Measurements from ENCODE around the gene MAP4.

Gene MAP4

GRCh38 chr3:47961036-47961435, 55.2 kb downstream of the MAP4 start:
- no peak overlapping the region for H3K4me3 ChIP-seq (ENCODE audit: low read depth in 1 of 2, low read length in 2 of 2)
- no peaks in the 10 kb centered on the region for H3K36me3 ChIP-seq (ENCODE audit: insufficient read depth, low read length)
- H3K27ac ChIP-seq (ENCODE audit: low read depth, low read length), result no peak overlapping the region
- peaks cover 25% of the 10 kb centered on the region for H3K4me1 ChIP-seq (ENCODE audit: insufficient read depth, low read length)
- H3K27me3 ChIP-seq (ENCODE audit: control insufficient read depth in 1 of 2, insufficient read depth in 2 of 2, low read length in 2 of 2), result no peaks in the 10 kb centered on the region
- no peaks in the 10 kb centered on the region for H3K9me3 ChIP-seq (ENCODE audit: low read length)
- H3K9ac ChIP-seq (ENCODE audit: low read length), result no peak overlapping the region

- Histone ChIP-seq H3K27ac (ENCODE audit: low read depth, low read length) (no peak overlapping the region), H3K27me3 (ENCODE audit: control insufficient read depth in 1 of 2, insufficient read depth in 2 of 2, low read length in 2 of 2) (no peaks in the 10 kb centered on the region), H3K36me3 (ENCODE audit: insufficient read depth, low read length) (no peaks in the 10 kb centered on the region), H3K4me3 (ENCODE audit: low read depth in 1 of 2, low read length in 2 of 2) (no peak overlapping the region), H3K9me3 (ENCODE audit: low read length) (no peaks in the 10 kb centered on the region), H3K4me1 (ENCODE audit: insufficient read depth, low read length) (peaks cover 5% of the 10 kb centered on the region), H3K9ac (ENCODE audit: low read length) (no peak overlapping the region)
Measured at GRCh38 chr3:47956521-47956920, 59.7 kb downstream of the MAP4 start.

DNA sequence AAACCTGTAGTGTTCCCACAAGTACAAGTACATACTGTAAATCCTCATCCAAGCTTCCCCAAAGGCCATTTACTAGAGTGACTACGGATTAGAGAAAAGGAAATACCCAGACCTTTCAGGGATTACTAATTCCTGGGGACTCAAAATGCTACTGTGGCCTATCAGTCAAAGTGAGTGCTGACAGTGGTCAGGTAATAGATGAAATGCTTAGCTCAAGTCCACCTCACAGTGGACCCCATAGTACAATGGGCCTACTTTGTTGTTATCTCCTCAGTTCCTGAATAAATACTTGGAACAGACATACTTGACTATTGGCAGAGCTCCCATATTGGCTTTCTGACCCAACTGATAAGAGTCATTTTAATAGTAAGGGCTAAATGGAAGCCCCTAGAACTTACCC, 61.6 kb downstream of the MAP4 start:
- H3K4me1 ChIP-seq (ENCODE audit: insufficient read depth, low read length), result no peaks in the 10 kb centered on the region
- H3K27ac ChIP-seq (ENCODE audit: low read depth, low read length), result no peak overlapping the region
- H3K36me3 ChIP-seq (ENCODE audit: insufficient read depth, low read length), result no peaks in the 10 kb centered on the region
- no peaks in the 10 kb centered on the region for H3K9me3 ChIP-seq (ENCODE audit: low read length)
- H3K9ac ChIP-seq (ENCODE audit: low read length), result no peak overlapping the region
- H3K4me3 ChIP-seq (ENCODE audit: low read depth in 1 of 2, low read length in 2 of 2), result no peak overlapping the region
- no peaks in the 10 kb centered on the region for H3K27me3 ChIP-seq (ENCODE audit: control insufficient read depth in 1 of 2, insufficient read depth in 2 of 2, low read length in 2 of 2)

GRCh38 chr3:47950453-47951169, 65.6 kb downstream of the MAP4 start:
- Histone ChIP-seq H3K4me1 (ENCODE audit: insufficient read depth, low read length) (no peaks in the 10 kb centered on the region), H3K27ac (ENCODE audit: low read depth, low read length) (no peak overlapping the region)

GRCh38 chr3:47949979-47950378, 66.2 kb downstream of the MAP4 start:
- H3K9ac ChIP-seq (ENCODE audit: low read length), result no peak overlapping the region
- H3K36me3 ChIP-seq (ENCODE audit: insufficient read depth, low read length), result no peaks in the 10 kb centered on the region
- no peaks in the 10 kb centered on the region for H3K4me1 ChIP-seq (ENCODE audit: insufficient read depth, low read length)
- no peak overlapping the region for H3K27ac ChIP-seq (ENCODE audit: low read depth, low read length)
- H3K27me3 ChIP-seq (ENCODE audit: control insufficient read depth in 1 of 2, insufficient read depth in 2 of 2, low read length in 2 of 2), result no peaks in the 10 kb centered on the region
- H3K4me3 ChIP-seq (ENCODE audit: low read depth in 1 of 2, low read length in 2 of 2), result no peak overlapping the region
- no peaks in the 10 kb centered on the region for H3K9me3 ChIP-seq (ENCODE audit: low read length)

More at GRCh38 chr3:47950453-47951169, 65.6 kb downstream of the MAP4 start:
- no peak overlapping the region for H3K9ac ChIP-seq (ENCODE audit: low read length)
- no peak overlapping the region for H3K4me3 ChIP-seq (ENCODE audit: low read depth in 1 of 2, low read length in 2 of 2)
- no peaks in the 10 kb centered on the region for H3K9me3 ChIP-seq (ENCODE audit: low read length)
- no peaks in the 10 kb centered on the region for H3K27me3 ChIP-seq (ENCODE audit: control insufficient read depth in 1 of 2, insufficient read depth in 2 of 2, low read length in 2 of 2)
- H3K36me3 ChIP-seq (ENCODE audit: insufficient read depth, low read length), result no peaks in the 10 kb centered on the region

GRCh38 chr3:47940232-47940631, 76.0 kb downstream of the MAP4 start:
- no peak overlapping the region for H3K4me3 ChIP-seq (ENCODE audit: low read depth in 1 of 2, low read length in 2 of 2)
- no peaks in the 10 kb centered on the region for H3K4me1 ChIP-seq (ENCODE audit: insufficient read depth, low read length)
- no peak overlapping the region for H3K9ac ChIP-seq (ENCODE audit: low read length)
- H3K27me3 ChIP-seq (ENCODE audit: control insufficient read depth in 1 of 2, insufficient read depth in 2 of 2, low read length in 2 of 2), result no peaks in the 10 kb centered on the region
- no peaks in the 10 kb centered on the region for H3K9me3 ChIP-seq (ENCODE audit: low read length)
- no peaks in the 10 kb centered on the region for H3K36me3 ChIP-seq (ENCODE audit: insufficient read depth, low read length)
- no peak overlapping the region for H3K27ac ChIP-seq (ENCODE audit: low read depth, low read length)

GRCh38 chr3:47932421-47932820, 83.8 kb downstream of the MAP4 start:
- Histone ChIP-seq H3K9me3 (ENCODE audit: low read length) (no peaks in the 10 kb centered on the region), H3K4me1 (ENCODE audit: insufficient read depth, low read length) (no peaks in the 10 kb centered on the region), H3K4me3 (ENCODE audit: low read depth in 1 of 2, low read length in 2 of 2) (no peak overlapping the region), H3K36me3 (ENCODE audit: insufficient read depth, low read length) (peaks cover under 1% of the 10 kb centered on the region), H3K9ac (ENCODE audit: low read length) (no peak overlapping the region), H3K27ac (ENCODE audit: low read depth, low read length) (no peak overlapping the region), H3K27me3 (ENCODE audit: control insufficient read depth in 1 of 2, insufficient read depth in 2 of 2, low read length in 2 of 2) (no peaks in the 10 kb centered on the region)

GRCh38 chr3:47930979-47931378, 85.2 kb downstream of the MAP4 start:
- H3K4me1 ChIP-seq (ENCODE audit: insufficient read depth, low read length), result no peaks in the 10 kb centered on the region
- H3K9ac ChIP-seq (ENCODE audit: low read length), result no peak overlapping the region

GRCh38 chr3:47916696-47917095, 99.5 kb downstream of the MAP4 start:
- Histone ChIP-seq H3K4me1 (ENCODE audit: insufficient read depth, low read length) (no peaks in the 10 kb centered on the region), H3K27ac (ENCODE audit: low read depth, low read length) (no peak overlapping the region), H3K4me3 (ENCODE audit: low read depth in 1 of 2, low read length in 2 of 2) (no peak overlapping the region), H3K9ac (ENCODE audit: low read length) (no peak overlapping the region), H3K9me3 (ENCODE audit: low read length) (no peaks in the 10 kb centered on the region), H3K36me3 (ENCODE audit: insufficient read depth, low read length) (peaks cover 55% of the 10 kb centered on the region), H3K27me3 (ENCODE audit: control insufficient read depth in 1 of 2, insufficient read depth in 2 of 2, low read length in 2 of 2) (no peaks in the 10 kb centered on the region)

More at GRCh38 chr3:47930979-47931378, 85.2 kb downstream of the MAP4 start:
- Histone ChIP-seq H3K27me3 (ENCODE audit: control insufficient read depth in 1 of 2, insufficient read depth in 2 of 2, low read length in 2 of 2) (no peaks in the 10 kb centered on the region), H3K36me3 (ENCODE audit: insufficient read depth, low read length) (peaks cover 13% of the 10 kb centered on the region), H3K4me3 (ENCODE audit: low read depth in 1 of 2, low read length in 2 of 2) (no peak overlapping the region), H3K27ac (ENCODE audit: low read depth, low read length) (no peak overlapping the region), H3K9me3 (ENCODE audit: low read length) (no peaks in the 10 kb centered on the region)

DNA sequence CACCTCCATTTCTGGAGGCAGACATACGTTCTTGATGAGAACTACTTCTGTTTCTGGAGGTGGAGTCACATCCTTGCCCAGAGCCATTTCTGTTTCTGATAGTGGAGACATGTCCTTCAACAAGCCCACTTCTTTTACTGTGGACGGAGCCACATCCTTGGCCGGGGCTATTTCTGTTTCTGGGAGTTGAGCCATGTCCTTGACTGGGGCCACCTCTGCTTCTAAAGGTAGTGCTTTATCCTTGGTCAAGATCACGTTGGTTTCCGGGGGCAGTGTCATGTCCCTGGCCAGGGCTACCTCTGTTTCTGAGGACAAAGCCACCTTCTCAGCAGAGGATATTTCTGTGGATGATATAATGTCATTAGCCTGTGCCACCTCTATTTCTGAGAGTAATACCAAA, 100.0 kb downstream of the MAP4 start:
- Histone ChIP-seq H3K36me3 (ENCODE audit: insufficient read depth, low read length) (peaks cover 60% of the 10 kb centered on the region), H3K9ac (ENCODE audit: low read length) (no peak overlapping the region), H3K4me1 (ENCODE audit: insufficient read depth, low read length) (no peaks in the 10 kb centered on the region), H3K27ac (ENCODE audit: low read depth, low read length) (no peak overlapping the region), H3K27me3 (ENCODE audit: control insufficient read depth in 1 of 2, insufficient read depth in 2 of 2, low read length in 2 of 2) (no peaks in the 10 kb centered on the region), H3K9me3 (ENCODE audit: low read length) (no peaks in the 10 kb centered on the region), H3K4me3 (ENCODE audit: low read depth in 1 of 2, low read length in 2 of 2) (no peak overlapping the region)

- Histone ChIP-seq H3K27me3 (ENCODE audit: control insufficient read depth in 1 of 2, insufficient read depth in 2 of 2, low read length in 2 of 2) (no peaks in the 10 kb centered on the region), H3K9me3 (ENCODE audit: low read length) (no peaks in the 10 kb centered on the region), H3K36me3 (ENCODE audit: insufficient read depth, low read length) (peaks cover 80% of the 10 kb centered on the region), H3K4me3 (ENCODE audit: low read depth in 1 of 2, low read length in 2 of 2) (no peak overlapping the region), H3K9ac (ENCODE audit: low read length) (no peak overlapping the region), H3K27ac (ENCODE audit: low read depth, low read length) (no peak overlapping the region), H3K4me1 (ENCODE audit: insufficient read depth, low read length) (no peaks in the 10 kb centered on the region)
Measured at GRCh38 chr3:47912006-47912504, 104.2 kb downstream of the MAP4 start.

All from muscle layer of colon (tissue), 2 donors.